ENCODE data around the gene WDR20. TPM values are rescaled to one million over a fixed set of nuclear protein-coding genes. Genes with fewer than 3 reads are reported as not detected.
"Not testable (repeated sequence)": the region's sequence is repeated elsewhere in the genome, so short reads cannot be mapped to it uniquely, and the experiment has no call there.

WDR20 gene
- total RNA-seq, 2 experiments from 2014 or later = 22.3 to 27.3 TPM

GRCh38 chr14:102117852-102118251, 21.8 kb upstream of the WDR20 start:
- peaks cover 6% of the 10 kb centered on the region for H3K36me3 Mint-ChIP-seq
- H3K27me3 Mint-ChIP-seq = no peaks in the 10 kb centered on the region
- no peak for DNase-seq
- no peaks in the 10 kb centered on the region for H3K4me1 Mint-ChIP-seq
- no peak overlapping the region for H3K4me3 Mint-ChIP-seq
- no peaks in the 10 kb centered on the region for H3K9me3 Mint-ChIP-seq
- H3K27ac Mint-ChIP-seq = no peak overlapping the region

- H3K4me1 Mint-ChIP-seq = no peaks in the 10 kb centered on the region
- no peak overlapping the region for H3K27ac Mint-ChIP-seq
- H3K4me3 Mint-ChIP-seq = no peak overlapping the region
- peaks cover 6% of the 10 kb centered on the region for H3K36me3 Mint-ChIP-seq
- no peaks in the 10 kb centered on the region for H3K27me3 Mint-ChIP-seq
- no peaks in the 10 kb centered on the region for H3K9me3 Mint-ChIP-seq
- no peak for DNase-seq
These were observed 18.8 kb upstream of the WDR20 start for GRCh38 chr14:102120888-102121287.

DNA sequence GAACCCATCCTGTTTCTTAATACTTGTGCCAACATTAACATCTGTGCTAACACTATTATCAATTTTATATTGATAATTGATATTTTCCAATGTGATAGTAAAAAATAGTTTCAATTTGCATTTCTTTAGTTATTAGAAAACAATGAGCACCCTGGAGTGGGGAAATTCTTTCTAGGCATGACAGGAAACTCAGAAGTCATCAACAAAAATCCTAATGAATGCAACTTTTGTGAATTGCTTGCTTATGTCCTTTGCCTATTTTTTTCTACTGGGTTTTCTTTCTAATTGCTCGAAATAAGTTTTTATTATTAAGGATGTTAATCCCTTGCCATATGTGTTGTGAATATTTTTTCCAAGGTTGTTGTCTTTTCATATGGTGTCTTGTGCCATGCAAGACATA, 18.1 kb upstream of the WDR20 start:
- H3K4me1 Mint-ChIP-seq = no peaks in the 10 kb centered on the region
- no peak overlapping the region for H3K27ac Mint-ChIP-seq
- no peaks in the 10 kb centered on the region for H3K9me3 Mint-ChIP-seq
- peaks cover 6% of the 10 kb centered on the region for H3K36me3 Mint-ChIP-seq
- no peak for DNase-seq
- no peaks in the 10 kb centered on the region for H3K27me3 Mint-ChIP-seq
- H3K4me3 Mint-ChIP-seq = no peak overlapping the region

- Mint-ChIP-seq H3K9me3 (no peaks in the 10 kb centered on the region), H3K27me3 (no peaks in the 10 kb centered on the region), H3K4me3 (no peak overlapping the region), H3K27ac (no peak overlapping the region), H3K36me3 (no peaks in the 10 kb centered on the region), H3K4me1 (no peaks in the 10 kb centered on the region)
- DNase-seq = no peak
These were observed 15.3 kb upstream of the WDR20 start for GRCh38 chr14:102124419-102124818.

DNA sequence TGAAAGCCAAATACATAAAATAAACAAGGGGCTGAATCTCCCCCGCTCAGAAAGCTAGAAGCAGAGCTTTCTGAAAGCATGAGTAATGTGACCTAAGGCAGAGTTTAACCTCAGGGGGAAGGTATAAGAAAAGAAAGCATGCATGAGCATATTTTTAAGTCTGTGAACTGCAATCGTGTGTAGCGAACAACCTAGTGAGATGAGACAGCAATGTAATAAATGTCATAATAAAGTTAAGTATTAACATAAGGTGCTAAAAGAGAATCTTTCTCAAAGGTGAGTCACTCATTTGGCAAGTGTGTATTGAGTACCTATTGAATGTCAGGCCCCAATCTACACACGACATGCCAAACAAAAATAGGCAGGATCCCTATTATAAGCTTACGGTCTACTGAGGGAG, 14.2 kb upstream of the WDR20 start:
- no peaks in the 10 kb centered on the region for H3K9me3 Mint-ChIP-seq
- no peak for DNase-seq
- no peaks in the 10 kb centered on the region for H3K36me3 Mint-ChIP-seq
- H3K27ac Mint-ChIP-seq = no peak overlapping the region
- no peaks in the 10 kb centered on the region for H3K27me3 Mint-ChIP-seq
- no peaks in the 10 kb centered on the region for H3K4me1 Mint-ChIP-seq
- H3K4me3 Mint-ChIP-seq = no peak overlapping the region

DNA sequence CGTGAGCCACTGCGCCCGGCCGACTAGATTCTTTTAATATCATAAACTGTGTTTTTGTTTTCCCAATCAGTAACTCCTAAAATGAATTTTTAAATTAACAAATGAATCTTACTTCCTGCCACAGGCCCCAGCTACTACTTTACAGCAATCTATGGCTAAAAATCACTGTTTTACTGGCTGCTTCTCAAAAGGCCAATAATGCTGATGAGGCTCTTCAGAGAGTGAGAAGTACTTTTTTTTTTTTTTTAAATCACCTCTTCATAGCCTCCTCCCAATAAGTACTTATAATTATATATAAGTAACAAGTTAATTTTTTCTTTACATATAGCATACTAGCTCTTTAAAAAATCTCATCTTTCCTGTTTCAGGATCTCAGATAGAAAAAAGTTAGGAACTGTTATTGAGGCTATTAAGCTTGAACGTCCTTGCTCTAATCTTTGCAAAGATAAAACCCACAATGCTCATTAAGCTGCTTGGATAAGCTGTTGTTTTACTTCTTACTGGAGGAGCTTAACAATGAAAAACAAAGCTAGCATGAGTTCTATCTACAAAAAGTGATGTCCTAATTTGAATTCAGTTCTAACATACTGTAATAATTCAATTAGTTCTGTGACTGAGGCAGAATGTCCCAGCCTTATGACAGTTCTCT, 12.8 kb upstream of the WDR20 start:
- H3K4me1 Mint-ChIP-seq = no peaks in the 10 kb centered on the region

GRCh38 chr14:102131741-102132140, 8.0 kb upstream of the WDR20 start:
- Mint-ChIP-seq H3K4me1 (no peaks in the 10 kb centered on the region), H3K4me3 (no peak overlapping the region), H3K27ac (no peak overlapping the region), H3K36me3 (no peaks in the 10 kb centered on the region), H3K9me3 (no peaks in the 10 kb centered on the region), H3K27me3 (no peaks in the 10 kb centered on the region)
- no peak for DNase-seq

More for the DNA sequence above, 12.8 kb upstream of the WDR20 start:
- no peaks in the 10 kb centered on the region for H3K36me3 Mint-ChIP-seq
- H3K27ac Mint-ChIP-seq = no peak overlapping the region
- DNase-seq = no peak
- no peaks in the 10 kb centered on the region for H3K27me3 Mint-ChIP-seq
- no peak overlapping the region for H3K4me3 Mint-ChIP-seq
- no peaks in the 10 kb centered on the region for H3K9me3 Mint-ChIP-seq

DNA sequence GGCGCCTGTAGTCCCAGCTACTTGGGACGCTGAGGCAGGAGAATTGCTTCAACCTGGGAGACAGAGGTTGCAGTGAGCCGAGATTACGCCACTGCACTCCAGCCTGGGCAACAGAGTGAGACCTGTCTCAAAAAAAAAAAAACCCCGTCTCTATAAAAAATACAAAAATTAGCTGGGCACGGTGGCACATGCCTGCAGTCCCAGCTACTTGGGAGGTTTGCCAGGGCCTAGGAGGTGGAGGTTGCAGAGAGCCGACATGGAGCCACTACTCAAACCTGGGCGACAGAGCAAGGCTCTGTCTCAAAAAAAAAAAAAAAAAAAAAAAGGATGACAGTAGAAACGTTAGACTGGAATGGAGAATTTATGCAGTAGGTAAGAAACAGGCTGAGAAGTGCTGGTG, 5.7 kb upstream of the WDR20 start:
- not testable (repeated sequence) for H3K27ac Mint-ChIP-seq, H3K27me3 Mint-ChIP-seq, DNase-seq, H3K9me3 Mint-ChIP-seq, H3K4me3 Mint-ChIP-seq, H3K36me3 Mint-ChIP-seq, H3K4me1 Mint-ChIP-seq

DNA sequence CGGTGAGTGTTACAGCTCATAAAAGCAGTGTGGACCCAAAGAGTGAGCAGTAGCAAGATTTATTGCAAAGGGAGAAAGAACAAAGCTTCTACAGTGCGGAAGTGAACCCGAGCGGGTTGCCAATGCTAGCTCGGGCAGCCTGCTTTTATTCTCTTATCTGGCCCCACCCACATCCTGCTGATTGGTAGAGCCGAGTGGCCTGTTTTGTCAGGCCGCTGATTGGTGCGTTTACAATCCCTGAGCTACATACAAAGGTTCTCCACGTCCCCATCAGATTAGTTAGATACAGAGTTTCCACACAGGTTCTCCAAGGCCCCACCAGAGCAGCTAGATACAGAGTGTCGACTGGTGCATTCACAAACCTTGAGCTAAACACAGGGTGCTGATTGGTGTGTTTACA, 5.0 kb upstream of the WDR20 start:
- H3K9me3 Mint-ChIP-seq, H3K36me3 Mint-ChIP-seq, H3K27ac Mint-ChIP-seq, H3K4me1 Mint-ChIP-seq, H3K27me3 Mint-ChIP-seq, H3K4me3 Mint-ChIP-seq, DNase-seq: not testable (repeated sequence)

GRCh38 chr14:102135456-102135855, 4.2 kb upstream of the WDR20 start:
- DNase-seq, H3K9me3 Mint-ChIP-seq, H3K27me3 Mint-ChIP-seq, H3K27ac Mint-ChIP-seq, H3K4me3 Mint-ChIP-seq, H3K4me1 Mint-ChIP-seq, H3K36me3 Mint-ChIP-seq: not testable (repeated sequence)

- Mint-ChIP-seq H3K27ac (peak overlapping the region; percentile 94), H3K27me3 (no peaks in the 10 kb centered on the region), H3K4me3 (peak overlapping the region; percentile 89), H3K4me1 (peaks cover 26% of the 10 kb centered on the region), H3K36me3 (no peaks in the 10 kb centered on the region), H3K9me3 (no peaks in the 10 kb centered on the region)
- DNase-seq = no peak
These were observed 1.2 kb upstream of the WDR20 start for GRCh38 chr14:102138535-102138934.

DNA sequence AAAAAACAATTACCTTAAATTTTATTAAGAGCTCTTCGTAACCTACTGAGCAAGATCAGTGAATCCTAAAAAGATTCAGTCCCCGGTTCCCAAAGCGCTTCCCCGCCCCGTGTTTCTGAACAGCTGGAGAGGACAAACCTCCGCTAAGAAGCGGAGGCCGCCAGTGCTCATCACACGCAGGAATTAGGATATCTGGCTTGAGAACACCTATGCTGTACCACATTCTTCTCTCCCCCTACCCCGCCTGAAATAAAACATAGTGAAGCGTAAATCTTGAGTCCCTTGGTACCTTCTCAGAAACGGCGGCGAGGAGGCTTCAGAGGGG, 774 bp upstream of the WDR20 start:
- no peaks in the 10 kb centered on the region for H3K9me3 Mint-ChIP-seq
- H3K27ac Mint-ChIP-seq = peak overlapping the region; percentile 94
- H3K36me3 Mint-ChIP-seq = no peaks in the 10 kb centered on the region
- DNase-seq = no peak
- no peaks in the 10 kb centered on the region for H3K27me3 Mint-ChIP-seq
- H3K4me3 Mint-ChIP-seq = peak overlapping the region; percentile 89
- H3K4me1 Mint-ChIP-seq = peaks cover 26% of the 10 kb centered on the region

DNA sequence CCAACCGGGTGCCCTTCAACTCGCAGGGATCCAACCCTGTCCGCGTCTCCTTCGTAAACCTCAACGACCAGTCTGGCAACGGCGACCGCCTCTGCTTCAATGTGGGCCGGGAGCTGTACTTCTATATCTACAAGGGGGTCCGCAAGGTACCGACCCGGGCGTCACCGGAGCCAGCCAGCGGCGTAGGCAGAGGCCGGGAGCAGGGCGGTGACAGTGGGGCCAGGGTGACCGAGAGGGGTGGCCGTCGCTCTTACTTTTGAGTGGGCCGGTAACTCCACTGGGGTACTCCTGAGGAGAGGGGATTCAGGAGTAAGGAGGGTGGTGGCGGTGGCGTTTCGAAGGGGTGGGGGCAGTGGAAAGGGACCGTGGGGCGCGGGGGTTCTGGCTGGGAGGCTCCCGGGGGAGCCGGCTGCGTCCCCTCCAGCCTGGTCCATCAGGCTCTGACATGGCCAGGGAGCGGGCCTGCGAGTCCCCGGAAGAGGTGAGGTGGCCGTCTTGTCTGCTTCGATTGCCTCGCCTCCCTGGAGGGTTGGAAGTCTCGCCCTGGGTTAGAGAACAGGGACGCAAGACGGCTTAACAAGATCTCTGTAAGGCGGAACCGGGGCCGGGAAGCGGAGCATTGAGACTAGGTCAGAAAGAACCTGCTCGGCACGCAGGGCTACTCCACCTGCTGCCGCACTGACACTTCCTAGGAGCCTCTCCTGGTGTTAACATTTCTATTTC, 491 bp downstream of the WDR20 start:
- peaks cover 3% of the 10 kb centered on the region for H3K36me3 Mint-ChIP-seq
- DNase-seq = peak; percentile 47
- no peaks in the 10 kb centered on the region for H3K9me3 Mint-ChIP-seq
- H3K4me1 Mint-ChIP-seq = peaks cover 30% of the 10 kb centered on the region
- H3K27ac Mint-ChIP-seq = peak overlapping the region; percentile 94
- H3K4me3 Mint-ChIP-seq = peak overlapping the region; percentile 89
- no peaks in the 10 kb centered on the region for H3K27me3 Mint-ChIP-seq

DNA sequence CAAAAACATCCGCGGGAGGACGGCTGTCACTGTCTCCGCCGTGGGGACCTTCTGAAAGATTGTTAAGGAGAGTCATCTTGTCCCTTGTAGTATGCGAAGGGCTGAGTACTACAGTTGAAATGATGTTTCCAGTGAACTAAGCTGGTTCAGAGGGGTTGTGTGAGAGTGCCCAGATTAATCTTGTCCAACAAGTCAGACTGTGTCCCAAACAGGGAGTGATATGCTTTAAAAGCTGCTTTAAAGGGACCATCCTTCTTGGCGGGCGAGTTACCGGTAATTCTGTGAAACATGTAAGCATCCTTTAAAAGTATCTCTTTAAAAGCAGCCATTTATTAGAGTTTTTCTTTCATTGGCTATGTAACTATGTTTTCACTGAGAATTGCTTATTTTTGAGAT, 1.1 kb downstream of the WDR20 start:
- H3K4me1 Mint-ChIP-seq = peaks cover 34% of the 10 kb centered on the region

DNA sequence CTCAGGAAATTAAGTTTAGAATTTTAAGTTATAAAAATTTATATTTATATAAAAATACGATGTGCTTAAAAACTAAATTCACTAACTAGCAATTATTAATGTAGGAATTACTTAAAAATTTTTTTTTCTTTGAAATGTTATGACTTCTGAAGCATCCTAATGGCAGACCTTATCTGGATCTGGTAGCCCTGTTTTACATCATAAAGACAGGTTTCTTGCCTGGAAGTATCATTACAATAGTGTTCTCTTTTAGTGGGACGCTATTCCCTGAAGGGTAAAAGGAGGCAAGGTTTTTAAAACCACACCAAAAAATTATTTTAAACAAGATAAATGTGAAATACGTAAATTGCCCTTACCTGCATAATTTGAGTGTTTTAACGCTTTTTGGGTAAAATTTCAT, 2.1 kb downstream of the WDR20 start:
- no peak overlapping the region for H3K27ac Mint-ChIP-seq

More for the DNA sequence above, 1.1 kb downstream of the WDR20 start:
- peak overlapping the region; percentile 89 for H3K4me3 Mint-ChIP-seq
- peaks cover 5% of the 10 kb centered on the region for H3K36me3 Mint-ChIP-seq
- DNase-seq = no peak
- no peaks in the 10 kb centered on the region for H3K27me3 Mint-ChIP-seq
- H3K27ac Mint-ChIP-seq = peak overlapping the region; percentile 94
- H3K9me3 Mint-ChIP-seq = no peaks in the 10 kb centered on the region

DNA sequence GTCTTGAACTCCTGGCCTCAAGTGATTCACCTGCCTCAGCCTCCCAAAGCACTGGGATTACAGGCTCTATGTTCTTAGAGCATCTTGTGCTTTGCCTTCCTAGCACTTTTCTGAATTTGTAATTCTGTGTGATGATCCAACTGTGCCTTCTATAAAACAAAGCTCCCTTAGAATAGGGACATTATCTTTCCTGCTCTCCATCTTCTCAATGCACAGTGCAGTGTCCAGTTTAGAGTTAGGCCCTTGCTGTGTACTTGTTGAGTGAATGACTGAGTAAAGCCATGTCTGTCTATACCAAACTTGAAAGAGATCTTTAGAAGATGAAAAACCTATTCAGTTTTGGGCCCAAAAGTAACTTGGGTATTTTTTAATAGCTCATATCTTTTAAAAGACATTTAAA, 5.2 kb downstream of the WDR20 start:
- H3K27me3 Mint-ChIP-seq = no peaks in the 10 kb centered on the region
- H3K4me3 Mint-ChIP-seq = no peak overlapping the region
- no peaks in the 10 kb centered on the region for H3K9me3 Mint-ChIP-seq
- DNase-seq = no peak
- H3K4me1 Mint-ChIP-seq = peaks cover 51% of the 10 kb centered on the region
- H3K36me3 Mint-ChIP-seq = peaks cover 10% of the 10 kb centered on the region
- no peak overlapping the region for H3K27ac Mint-ChIP-seq

More for the DNA sequence above, 2.1 kb downstream of the WDR20 start:
- DNase-seq = no peak
- Mint-ChIP-seq H3K9me3 (no peaks in the 10 kb centered on the region), H3K4me1 (peaks cover 43% of the 10 kb centered on the region), H3K4me3 (no peak overlapping the region), H3K27me3 (no peaks in the 10 kb centered on the region), H3K36me3 (peaks cover 8% of the 10 kb centered on the region)
